GM18498 (cell line): ENCODE data around the gene IHH.

ENCODE experiments used
- ATAC-seq: cut with Tn5 transposase; IDR thresholded peaks from one replicate; pipeline ENCODE4 v1.9.1; 2021; ENCODE audit warnings: mild to moderate bottlenecking, moderate library complexity; ENCODE audit not compliant: unreplicated experiment

IHH gene

DNA sequence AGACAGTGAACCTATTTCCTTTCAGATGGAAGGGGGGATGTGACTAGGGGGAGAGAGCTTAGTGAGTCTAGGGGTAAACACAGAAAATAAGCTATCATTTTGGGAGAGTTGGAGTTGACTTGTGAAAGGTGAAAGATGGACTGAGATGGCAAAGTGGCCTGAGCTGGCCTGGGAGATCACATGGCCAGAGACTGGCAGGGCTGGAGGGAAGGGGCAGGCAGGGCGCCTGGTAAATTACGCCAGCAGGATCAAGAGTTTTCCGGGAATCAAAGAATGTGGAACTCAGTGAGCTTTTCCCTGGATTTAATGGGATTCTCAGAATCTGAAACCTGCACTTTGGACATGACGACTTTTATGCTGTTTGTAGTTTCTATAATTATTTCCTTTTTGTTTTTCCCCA is 18.6 kb downstream of the IHH start:
- no peak for ATAC-seq

DNA sequence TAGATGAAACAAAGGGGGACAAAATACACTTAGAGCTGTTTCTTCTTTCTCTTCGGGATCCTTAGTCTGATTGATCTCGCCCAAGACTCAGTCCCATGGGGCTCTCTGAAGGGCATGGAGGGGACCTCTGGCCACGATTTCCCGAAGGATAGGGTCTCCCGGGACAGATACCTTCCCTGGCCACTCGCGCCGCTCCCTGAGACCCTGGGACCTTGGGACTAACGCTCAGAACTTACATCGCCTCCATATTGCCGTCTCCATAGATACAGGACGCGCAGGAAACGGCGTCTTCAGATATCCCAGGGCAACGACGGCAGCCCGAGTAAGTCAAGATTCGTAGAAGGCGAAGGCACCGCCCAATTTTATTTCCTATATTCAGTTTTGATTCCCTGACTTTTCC is 19.5 kb downstream of the IHH start, which contains the start of gene CFAP65:
Gene CFAP65, minus strand, starts transcription at position 265 of the 400 bp plus-strand sequence. CDS start 2,468 bp downstream, outside the sequence.
- ATAC-seq: no peak

DNA sequence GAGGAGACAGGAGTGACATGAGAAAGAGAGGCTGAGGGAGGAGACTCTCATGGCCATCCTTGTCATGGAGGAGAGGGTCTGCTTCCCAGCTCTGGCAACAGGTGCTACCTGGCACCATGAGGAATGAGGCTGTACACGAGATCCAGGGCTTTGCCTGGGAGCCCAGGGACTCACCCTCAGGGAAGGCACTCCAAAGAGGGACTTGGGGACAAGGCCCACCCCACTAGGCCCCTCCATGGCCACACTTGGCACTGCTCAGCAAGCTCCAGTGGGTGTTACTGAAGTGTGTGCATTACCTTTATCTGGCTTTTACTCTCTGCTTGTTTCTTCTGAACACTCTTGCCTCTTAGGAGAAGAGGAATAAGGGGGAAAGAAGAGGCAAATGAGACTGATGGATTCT is 22.1 kb downstream of the IHH start:
- ATAC-seq: no peak

DNA sequence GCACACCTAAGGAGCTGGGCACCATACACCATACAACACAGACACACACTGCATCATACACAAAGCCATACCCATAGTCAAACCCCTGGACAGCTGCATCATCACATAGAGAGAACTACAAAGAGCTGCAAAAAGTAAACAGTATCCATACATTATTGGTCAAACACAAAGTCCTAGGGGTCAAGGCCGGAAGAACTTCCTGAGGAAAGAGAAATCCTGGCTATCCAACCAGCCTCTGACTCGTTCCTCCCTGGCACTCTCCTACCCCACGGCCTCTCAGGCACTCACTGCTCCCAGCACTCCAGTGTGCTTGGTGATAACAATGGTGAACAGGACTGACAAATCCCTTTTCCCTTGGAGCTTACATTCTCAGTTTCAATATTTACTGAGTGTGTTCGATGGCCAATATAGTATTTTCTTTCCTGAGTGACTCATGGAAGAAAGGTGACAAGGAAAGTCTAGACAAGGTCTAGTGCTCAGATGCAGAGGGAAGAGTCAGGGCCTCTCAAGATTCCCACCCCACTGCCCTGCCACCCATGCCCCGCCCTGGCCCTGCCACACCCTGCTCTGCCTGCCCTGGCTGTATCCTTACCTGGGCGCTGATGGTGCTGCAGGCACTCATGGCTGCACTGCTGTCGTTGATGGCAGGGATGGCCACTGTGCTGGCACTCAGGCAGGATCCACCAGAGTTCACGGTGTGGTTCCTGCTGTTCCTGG is 22.8 kb downstream of the IHH start:
- ATAC-seq: no peak

DNA sequence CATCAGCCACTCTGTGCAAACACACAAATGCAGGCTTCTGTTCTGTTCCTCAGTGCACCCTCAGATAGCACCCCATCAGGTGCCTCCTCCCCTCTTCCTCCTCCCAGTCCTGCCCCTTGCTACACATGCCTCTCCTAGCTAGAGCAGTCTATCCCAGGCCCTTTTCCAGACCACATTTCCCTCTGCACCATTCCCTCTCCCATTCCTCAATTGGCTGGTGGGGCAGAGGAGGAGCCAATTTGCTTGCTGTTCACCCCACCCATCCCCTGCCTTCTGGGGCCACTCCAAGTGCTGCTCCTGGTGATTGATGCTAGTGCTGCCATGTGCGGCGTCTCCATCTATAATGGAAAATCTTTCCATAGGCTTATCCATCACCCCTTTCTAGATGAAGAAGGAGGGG is 24.8 kb downstream of the IHH start:
- no peak for ATAC-seq

DNA sequence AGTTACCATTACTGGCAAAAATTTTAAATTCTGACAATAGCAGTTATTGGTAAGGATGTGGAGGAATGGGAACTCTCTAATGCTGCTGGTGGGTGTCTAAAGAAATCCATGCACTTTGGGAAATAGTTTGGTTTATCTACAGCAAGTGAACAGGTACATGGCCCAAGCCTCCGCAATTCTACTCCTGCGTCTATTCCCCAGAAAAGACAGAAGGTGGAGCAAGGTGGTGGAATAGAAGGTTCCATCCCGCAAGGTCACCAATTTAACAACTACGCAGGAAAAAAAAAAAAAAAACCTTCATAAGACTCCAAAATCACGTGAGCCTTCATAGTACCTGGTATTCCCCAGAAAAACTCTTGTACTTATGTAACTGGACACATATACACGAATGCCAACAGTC is 25.9 kb downstream of the IHH start:
- ATAC-seq: no peak

DNA sequence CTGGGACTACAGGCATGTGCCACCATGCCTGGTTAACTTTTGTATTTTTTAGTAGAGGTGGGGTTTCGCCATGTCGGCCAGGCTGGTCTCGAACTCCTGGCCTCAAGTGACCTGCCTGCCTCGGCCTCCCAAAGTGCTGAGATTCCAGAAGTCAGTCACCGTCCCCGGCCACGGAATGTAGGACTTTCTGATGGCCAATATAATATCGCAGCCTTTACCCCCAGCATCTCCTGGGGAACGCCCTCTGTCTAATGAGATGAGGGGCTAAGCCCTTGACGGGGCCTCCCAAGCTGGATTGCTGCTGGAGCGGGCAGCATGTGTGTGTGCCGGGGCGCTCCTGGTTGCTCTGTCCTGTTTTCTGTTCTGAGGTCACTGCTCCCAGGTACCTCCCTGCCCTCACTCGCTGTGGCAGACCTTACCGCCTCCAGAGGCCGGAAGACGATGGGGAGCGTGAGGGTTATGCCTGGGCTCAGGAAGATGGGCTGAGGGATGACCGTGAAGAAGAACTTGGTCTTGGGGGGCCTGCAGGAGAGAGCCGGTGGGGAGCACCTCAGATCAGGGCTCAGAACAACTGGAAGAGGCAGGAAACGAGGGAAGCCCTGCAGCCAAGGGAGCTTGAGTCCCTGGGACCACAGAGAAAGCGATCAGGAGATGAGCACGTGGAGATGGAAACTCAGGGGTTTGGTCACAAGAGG is 28.5 kb downstream of the IHH start:
- ATAC-seq: no peak

DNA sequence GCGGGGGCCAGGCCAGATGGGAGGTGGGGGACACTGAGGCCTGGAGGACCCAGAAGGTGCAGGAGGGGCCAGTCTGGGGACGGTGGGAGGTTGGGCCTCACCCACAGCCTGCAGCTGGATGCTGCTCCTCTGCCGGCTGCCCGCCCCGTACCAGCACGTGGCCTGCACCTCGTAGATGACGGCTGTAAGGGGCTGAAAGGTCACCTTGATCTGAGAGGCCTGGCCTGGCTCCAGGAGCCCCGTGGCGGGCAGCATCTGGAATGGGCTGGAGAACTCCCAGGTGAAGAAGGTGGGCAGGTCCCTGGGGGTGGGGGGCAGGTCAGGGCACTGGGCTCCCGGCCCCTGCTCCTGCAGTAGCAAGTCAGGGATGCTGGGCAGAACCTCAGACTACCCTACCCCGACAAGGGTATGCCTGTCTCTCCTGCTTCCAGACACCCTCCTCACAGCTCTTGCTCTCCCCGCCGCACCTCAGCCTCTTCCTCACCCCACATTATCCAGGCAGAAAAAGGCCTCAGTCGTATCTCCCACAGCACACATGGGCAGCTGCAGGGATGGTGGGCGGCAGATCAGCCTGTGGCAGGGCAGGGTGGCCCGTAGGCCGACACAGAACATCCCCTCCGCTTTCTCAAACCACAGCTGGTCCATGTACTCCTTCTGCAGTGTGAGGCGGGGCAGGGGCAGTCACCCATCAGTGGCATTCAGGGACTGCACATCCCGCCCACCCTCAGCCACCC is 29.5 kb downstream of the IHH start:
- no peak for ATAC-seq

DNA sequence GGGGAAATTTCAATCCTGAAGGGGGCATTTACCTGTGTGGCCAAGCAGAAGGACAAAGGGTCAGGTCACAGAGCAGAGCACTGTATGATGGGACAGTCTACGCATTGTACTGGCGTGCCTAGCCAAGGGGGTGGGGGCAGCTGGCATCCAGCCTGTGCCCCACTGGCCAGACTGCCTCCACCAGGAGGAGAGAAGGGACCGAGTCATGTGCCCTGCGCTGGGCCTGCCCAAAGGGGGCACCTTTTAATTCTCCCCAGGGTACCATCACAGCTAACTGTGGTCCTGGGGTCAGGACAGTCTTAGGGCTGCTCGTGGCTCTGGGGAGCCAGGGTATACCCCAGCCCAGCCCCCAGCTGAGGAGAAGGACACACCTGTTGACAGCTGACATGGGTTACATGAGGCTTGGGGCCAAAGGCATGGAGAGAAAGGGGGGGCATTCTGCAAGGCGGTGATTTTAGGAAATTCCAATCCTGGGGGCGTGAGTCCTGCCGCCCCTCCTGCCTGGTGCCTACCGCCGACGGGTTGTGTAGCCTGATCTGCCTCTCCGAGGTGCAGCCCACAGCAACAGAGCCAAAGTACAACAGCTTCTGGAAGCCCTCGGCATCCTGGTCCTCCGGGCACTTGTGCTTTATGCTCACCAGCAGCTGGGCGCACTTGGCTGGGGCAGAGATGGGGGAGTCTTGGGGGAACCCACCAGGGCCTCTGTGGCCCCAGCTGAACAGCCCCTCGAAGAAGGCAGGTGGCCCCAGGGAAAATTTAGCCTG is 30.4 kb downstream of the IHH start:
- no peak for ATAC-seq

DNA sequence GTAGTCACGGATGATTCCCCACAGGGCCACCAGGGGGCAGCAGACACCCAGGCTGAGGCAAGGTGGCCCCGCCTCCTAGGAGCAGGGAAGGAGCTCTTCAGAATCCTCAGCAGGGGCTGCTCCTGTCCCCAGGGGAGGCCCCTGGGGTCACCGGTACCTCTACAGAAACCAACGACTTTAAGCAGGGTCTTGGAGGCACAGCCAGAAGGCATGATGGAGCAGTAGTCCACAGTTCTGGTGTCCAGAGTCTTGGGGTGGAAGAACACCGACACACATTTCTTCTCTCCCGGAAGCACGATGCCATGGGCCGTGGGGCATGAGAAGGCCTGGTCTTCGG is 30.9 kb downstream of the IHH start:
- peak; percentile 82 for ATAC-seq

DNA sequence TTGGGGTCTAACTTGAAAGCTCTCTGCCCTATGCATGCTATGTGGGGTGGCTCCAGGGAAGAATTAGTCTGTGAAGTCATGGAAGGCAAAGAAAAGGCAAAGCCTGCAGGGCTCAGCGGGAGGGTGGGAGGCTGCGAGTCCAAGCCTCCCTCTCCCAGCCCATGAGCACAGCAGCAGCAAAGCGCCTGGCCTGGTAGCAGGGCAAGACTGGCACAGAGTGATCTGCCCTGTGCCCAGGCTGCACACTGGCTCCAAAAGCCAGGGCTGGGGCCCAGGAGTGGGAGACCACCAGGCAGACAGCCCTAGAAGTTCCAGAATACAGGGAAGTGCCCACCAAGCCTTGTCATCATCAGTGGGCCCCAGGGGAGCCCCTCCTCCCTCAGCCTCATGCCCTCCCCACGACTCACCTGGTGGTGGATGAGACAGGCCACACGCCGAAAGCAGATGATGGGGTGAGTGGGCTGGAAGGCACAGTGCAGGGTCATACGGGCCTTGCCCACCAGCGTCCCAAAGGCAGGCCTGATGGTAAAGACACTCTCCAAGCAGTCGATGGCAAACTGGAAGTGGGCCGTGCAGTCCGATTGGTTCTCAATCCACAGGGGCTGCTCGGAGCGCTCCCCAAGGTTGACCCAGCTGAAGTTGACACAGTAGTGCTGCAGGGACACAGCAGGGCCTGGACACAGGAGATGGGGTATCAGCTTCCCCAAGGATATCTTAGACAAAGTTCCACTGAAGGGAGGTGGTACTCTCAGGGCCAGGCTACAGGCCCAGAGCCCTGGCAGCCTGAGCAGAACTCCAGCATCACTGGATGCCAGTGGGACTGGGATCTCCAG is 31.5 kb downstream of the IHH start:
- ATAC-seq: peak; percentile 15

DNA sequence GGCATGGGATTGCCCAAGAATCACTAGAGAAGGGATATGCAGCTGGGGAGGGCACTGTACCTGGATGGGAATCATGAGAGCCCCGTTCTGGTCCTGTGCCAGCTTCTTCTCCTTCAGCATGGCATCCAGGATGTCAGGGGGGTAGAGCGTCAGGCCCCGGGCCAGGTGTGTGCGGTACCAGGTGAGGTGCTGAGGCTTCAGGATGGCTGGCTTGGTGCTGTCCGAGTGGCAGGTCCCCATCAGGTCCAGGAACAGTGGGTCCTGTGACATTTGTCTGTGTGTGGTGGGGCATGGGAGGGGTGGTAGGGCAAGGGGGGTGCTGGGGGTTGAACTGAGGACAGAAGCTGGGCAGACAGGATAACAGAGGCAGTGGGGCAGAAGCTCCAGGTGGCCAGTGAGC is 32.6 kb downstream of the IHH start:
- no peak for ATAC-seq

DNA sequence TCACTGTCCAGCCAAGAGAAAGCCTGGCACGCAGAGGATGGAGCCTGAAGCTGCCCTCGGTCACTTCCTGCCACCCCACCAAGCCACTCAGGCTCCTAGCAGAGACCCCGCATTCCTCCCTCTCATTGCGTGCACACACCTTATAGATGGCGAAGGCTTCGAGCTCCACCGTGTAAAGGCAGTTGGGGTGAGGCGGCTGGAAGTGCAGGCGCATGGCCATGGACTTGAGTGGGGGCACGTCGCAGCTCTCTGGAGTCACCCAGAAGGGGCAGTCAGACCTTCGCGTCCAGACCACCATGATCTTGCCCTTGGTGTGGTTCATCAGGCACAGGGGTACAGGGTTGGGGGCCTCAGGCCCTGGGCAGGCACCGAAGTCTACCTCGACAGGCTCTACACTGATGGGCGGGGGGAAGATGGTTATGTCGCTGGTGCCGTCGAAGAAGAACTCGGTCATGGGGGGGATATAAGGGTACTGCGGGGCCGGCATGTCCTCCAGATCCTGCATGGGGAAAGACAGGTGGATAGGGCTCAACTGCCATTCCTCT is 33.1 kb downstream of the IHH start:
- ATAC-seq: no peak

DNA sequence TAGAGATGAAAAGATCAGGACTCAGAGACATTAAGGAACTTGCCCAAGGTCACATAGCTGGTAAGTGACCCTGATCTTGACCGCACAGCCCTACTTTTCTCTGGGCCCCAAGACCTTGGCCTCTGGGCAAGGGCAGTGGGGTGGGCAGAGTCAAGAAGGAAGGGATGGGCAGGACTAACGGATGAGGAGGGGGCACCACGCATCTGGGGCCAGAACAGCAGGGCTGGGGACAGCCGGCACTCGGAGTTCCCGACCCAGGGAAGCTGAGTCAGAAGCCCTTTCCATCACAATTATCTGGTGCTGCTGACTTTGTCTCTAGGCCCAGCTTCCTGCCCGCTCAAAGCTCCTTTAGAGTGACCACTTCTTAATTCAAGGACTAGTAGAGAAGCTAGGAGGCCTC is 33.8 kb downstream of the IHH start:
- ATAC-seq: no peak

DNA sequence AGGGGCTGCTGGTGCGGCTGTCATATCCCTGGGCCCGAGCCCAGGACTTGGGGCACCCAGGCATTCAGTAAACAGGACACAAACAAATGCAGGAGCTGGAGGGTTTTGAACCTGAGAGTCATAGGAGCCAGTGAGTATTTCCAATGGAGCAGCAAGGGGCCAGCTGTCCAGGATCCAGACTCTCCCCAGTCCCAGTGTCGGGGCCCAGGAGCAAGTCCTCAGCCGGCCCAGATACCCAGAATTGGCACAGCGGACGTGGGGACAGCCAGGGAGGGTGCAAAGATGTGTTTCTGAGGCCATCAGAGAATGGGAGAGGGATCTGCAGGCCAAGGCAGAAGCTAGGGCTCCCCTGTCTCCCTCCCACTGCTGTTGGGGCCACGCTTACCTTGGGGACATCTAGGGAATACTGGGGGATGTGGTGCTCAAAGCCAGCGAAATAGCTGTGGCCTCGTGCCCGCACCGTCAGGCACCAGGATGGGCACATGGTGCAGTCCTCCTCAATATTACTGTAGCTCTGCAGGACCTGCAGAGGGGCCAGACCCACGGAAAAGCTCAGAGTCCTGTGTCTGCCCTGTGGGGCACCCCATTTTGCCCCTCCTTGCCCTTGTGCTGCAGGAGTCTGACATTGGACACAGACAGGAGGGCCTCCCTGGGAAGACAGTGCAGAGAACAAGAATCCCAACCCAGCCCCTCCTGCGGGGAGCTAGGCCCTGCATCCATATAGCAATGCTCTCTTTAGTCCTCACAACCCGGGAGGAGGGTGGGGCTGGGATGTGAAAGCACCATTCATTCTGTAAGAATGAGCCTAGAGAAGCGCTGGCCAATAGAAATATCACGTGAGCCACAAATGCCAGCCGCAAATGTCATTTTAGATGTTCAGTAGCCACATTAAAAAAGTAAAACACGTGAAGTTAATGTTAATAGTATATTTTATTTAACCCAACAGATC is 34.8 kb downstream of the IHH start:
- ATAC-seq: no peak

DNA sequence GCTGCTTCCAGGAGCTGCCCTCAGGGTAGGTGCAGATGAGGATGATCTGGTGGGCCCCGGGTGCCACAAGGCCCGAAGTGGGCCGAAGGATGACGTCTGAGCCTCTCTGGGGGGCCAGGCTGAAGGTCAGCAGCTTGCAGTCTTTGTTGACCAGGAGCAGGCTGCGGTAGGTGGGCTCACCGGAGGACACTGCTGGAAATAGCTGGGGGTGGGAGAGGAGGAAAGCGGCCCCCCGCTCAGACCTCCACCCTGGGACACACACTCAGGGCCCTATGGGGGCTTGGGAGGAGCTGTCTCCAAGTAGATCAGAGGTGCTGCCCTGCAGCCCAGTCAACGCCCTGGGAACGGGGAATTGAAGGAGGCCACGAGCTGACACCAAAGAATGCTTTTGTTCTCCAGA is 36.7 kb downstream of the IHH start:
- no peak for ATAC-seq

DNA sequence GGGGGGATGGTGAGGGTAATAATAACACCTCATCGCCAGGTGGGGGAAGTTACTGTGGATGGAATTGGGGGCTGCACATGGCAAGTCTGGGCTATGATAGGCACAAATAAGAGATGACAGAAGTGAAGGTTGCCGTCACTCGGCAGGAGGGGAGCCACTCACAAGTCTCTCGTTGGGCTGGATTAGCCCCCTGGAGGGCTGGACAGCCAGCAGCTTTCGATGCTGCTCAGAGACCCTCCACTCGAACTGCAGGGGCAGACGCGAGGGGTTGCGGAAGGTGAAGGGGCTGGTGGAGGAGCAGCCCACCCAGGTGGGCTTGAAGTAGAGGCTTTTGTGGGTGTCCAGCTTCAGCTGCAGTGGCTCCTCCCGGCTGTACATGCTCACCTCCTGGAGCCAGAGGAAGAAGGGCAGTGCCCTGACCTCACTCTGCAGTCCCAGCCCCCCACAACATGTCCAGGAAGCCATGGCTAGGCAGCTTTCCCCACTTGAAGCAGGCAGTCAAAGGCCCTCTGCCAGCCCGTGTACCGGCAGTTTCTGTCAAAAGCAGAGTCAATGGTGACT is 37.6 kb downstream of the IHH start:
- ATAC-seq: no peak

DNA sequence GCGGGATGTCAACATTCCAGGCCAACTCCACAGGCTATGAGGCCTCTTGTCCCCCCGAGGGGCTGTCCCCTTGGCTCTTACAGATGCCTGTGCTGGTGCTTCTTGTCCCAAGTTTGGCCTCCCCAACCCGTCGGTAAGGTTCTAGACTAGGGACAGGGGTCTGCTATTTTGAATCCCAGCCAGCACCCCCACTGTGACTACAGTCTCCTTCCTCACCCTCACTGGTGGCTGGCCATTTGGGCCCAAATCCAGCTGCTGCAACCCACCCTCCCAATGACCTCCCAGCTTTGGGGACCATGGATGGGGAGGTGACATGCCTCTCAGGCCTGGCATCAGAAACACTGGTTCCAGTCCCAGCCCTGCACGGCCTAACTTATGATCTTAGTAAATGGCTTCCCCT is 38.1 kb downstream of the IHH start:
- ATAC-seq: no peak

DNA sequence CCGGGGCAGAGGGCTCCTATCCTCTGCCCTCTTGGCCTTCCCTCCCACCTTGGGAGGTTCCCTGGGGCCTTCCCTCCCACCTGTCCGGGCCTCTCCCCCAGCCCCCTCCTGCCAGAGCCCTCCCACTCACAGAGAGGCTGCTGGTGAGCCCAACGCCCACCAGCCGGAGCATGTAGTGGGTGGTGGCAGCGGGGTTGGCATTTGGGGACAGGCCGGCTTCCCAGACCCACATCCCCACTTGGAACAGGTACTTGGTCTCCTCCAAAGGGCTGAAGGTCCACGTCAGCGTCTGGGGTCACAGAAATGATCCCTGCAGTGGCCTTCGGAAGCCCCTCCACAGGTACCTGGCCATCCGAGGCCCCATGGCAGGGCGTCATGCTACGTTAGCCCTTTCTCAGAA is 38.7 kb downstream of the IHH start:
- no peak for ATAC-seq
